GM06990 (cell line): ENCODE measurements around the gene TRABD.

Experiments used
- DNase-seq: peaks from one replicate; pipeline ENCODE4 v3.0.0-alpha.2; 2011; ENCODE audit not compliant: insufficient read length; ENCODE audit errors: extremely low read depth
- H3K27me3 ChIP-seq: replicated peaks from 2 replicates; pipeline ENCODE4 v1.6.0; 2011; ENCODE audit warnings: low read length; ENCODE audit not compliant: control insufficient read depth, insufficient read depth
- H3K36me3 ChIP-seq: 2 replicates; pipeline ENCODE4 v1.5.1; 2011; ENCODE audit warnings: low read length; ENCODE audit not compliant: control insufficient read depth, insufficient read depth
- H3K4me3 ChIP-seq: replicated peaks from 2 replicates; pipeline ENCODE4 v1.5.1; 2011; ENCODE audit warnings: low read depth, mild to moderate bottlenecking, control low read depth, low read length
- CTCF ChIP-seq: IDR thresholded peaks from 2 replicates; pipeline ENCODE4 v1.5.1; 2011; ENCODE audit warnings: low read length, control low read depth, mild to moderate bottlenecking, inconsistent platforms; ENCODE audit not compliant: insufficient read depth, poor library complexity, severe bottlenecking

Gene TRABD

GRCh38 chr22:50215297-50216054 lies 29.8 kb downstream of the TRABD start:
- H3K36me3 ChIP-seq, result peaks cover 53% of the 10 kb centered on the region
- TF ChIP-seq CTCF, result no peak
- no peak for DNase-seq

DNA sequence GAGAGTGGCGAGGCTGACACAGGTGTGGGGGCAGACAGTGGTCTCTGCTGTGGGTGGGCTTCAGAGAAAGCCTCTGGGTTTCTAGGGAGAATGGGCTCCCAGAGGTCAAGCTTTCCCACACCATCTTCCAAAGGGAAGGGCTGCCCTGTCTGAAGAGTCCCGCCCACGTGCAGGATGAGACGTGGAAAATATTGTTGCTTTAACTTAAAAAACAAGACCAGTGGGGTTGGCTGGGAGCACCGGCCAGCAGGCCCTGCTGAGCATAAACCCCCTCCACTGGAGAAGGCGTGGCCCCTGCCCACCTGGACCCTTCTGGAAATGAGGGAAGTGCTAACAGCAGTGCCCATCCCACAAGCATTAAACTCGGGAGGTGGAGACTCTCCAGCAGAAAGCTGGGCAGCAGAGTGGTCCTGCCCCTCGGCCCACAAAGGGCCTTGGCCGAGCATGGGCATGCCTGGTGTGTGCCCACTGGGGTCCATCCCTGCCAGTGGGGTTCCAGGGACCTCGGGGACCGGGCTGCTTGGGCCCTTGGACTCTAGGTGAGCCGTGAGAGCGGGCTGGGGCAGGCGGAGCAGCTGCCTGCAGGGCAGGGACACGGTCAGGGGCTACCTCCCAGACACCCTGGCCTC lies 30.5 kb downstream of the TRABD start:
- Histone ChIP-seq H3K4me3 (no peak overlapping the region), H3K27me3 (no peaks in the 10 kb centered on the region), H3K36me3 (peaks cover 50% of the 10 kb centered on the region)
- no peak for DNase-seq
- TF ChIP-seq CTCF, result no peak

More at GRCh38 chr22:50215297-50216054, 29.8 kb downstream of the TRABD start:
- Histone ChIP-seq H3K4me3 (no peak overlapping the region), H3K27me3 (no peaks in the 10 kb centered on the region)

- no peaks in the 10 kb centered on the region for H3K27me3 ChIP-seq
- peaks cover 56% of the 10 kb centered on the region for H3K36me3 ChIP-seq
- DNase-seq, result no peak
- no peak overlapping the region for H3K4me3 ChIP-seq
- TF ChIP-seq CTCF, result no peak
These were observed 31.2 kb downstream of the TRABD start for GRCh38 chr22:50216684-50217520.

GRCh38 chr22:50217543-50218152 lies 31.9 kb downstream of the TRABD start:
- Histone ChIP-seq H3K4me3 (no peak overlapping the region), H3K36me3 (peaks cover 62% of the 10 kb centered on the region), H3K27me3 (no peaks in the 10 kb centered on the region)
- no peak for DNase-seq
- no peak for TF ChIP-seq CTCF

DNA sequence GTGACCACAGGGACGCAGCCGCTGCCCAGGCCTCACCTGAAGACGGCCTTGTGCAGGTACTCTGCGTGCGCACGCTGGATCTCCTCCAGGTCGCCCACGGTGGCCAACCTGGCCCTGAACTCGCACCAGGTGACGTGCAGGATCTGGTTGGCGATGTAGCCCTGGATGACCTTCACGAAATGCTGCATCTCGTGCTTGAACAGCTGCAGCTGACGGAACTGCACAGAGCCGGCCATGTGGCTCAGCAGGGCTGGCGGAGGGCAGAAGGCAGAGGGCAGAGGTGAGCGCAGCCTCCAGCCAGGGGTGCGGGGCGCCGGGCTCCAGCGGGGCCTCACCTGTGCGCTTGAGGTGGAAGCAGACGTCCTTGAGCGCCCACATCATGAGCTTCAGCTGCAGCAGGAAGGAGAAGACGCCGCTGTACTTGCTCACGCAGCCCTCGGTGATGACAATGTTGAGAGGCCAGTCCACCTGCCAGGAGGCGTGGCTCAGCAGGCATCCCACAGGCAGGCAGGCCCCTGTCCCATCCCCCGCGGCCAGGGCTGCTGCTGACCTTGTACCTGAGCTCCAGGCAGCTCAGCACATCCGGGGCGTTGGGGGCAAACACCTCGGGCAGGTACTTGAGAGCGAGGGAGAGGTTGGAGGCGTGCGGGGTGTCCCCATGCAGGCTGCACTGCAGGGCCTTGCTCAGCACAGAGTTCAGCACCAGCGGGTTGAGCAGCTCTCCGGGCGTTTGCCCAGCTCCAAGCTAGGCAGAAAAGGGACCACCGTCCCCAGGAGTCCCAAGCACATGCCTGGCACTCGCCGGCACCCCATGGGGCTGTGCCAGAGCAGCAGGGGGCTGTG lies 32.7 kb downstream of the TRABD start:
- Histone ChIP-seq H3K36me3 (peaks cover 62% of the 10 kb centered on the region), H3K4me3 (no peak overlapping the region), H3K27me3 (no peaks in the 10 kb centered on the region)
- TF ChIP-seq CTCF, result no peak
- no peak for DNase-seq
